Endothelial cell of umbilical vein (primary cell): ENCODE measurements around the gene WNT10A. TPM values are rescaled to one million over a fixed set of nuclear protein-coding genes. Genes with fewer than 3 reads are reported as not detected.

Experiments used
- BruUV-seq: library from RNA; stranded (reverse); fragments of 400-500 nt; replicated peaks from 2 replicates; lab custom pipeline; 2021; lab: Mats Ljungman, UMichigan
- CTCF ChIA-PET: fragments of 300-600, 350-600 bp; sonication (Branson Sonifier 250); formaldehyde crosslinking; loops from one replicate; lab custom pipeline; 2021; ENCODE audit warnings: antibody characterized with exemption, inconsistent platforms; lab: Charles Lee
- POLR2A ChIA-PET: fragments of 300-600, 350-600 bp; sonication (Branson Sonifier 250); formaldehyde crosslinking; loops from one replicate; lab custom pipeline; 2021; ENCODE audit warnings: antibody characterized with exemption, inconsistent platforms; lab: Charles Lee
- DNase-seq: peaks from one replicate; pipeline ENCODE4 v3.0.0-alpha.2; 2011; ENCODE audit warnings: low read depth, low spot score
- FAIRE-seq: peaks from 2 replicates; lab custom pipeline; 2011; peaks lifted over from hg19 to GRCh38; lab: Jason Lieb, UNC
- H2AFZ ChIP-seq: 2 replicates; pipeline ENCODE4 v1.6.0; 2012; ENCODE audit warnings: low read depth, low read length, control low read depth, inconsistent platforms
- H3K27ac ChIP-seq: 2 replicates; pipeline ENCODE4 v1.5.1; 2011; ENCODE audit warnings: low read depth, mild to moderate bottlenecking, control low read depth, low read length, moderate library complexity; ENCODE audit not compliant: insufficient read depth
- H3K27me3 ChIP-seq, 2 experiments: 2 replicates each; pipeline versions ENCODE4 v1.6.0 to v1.6.1; 2011; ENCODE audit warnings: low read length in 2 of 2, mixed read lengths in 1 of 2; ENCODE audit not compliant: control insufficient read depth in 2 of 2, insufficient read depth in 2 of 2
- H3K36me3 ChIP-seq, 2 experiments: 2 replicates in 1 of 2; 3 replicates in 1 of 2; pipeline ENCODE4 v1.5.1; 2011; ENCODE audit warnings: low read length in 2 of 2, mild to moderate bottlenecking in 1 of 2, moderate library complexity in 1 of 2; ENCODE audit not compliant: control insufficient read depth in 2 of 2, insufficient read depth in 2 of 2; ENCODE audit errors: extremely low read depth in 1 of 2
- H3K4me1 ChIP-seq: 3 replicates; pipeline ENCODE4 v1.5.1; 2011; ENCODE audit warnings: mild to moderate bottlenecking, low read length; ENCODE audit not compliant: control insufficient read depth, insufficient read depth; ENCODE audit errors: extremely low read depth
- H3K4me2 ChIP-seq: 2 replicates; pipeline ENCODE4 v1.6.1; 2011; ENCODE audit warnings: low read length, control low read depth, mixed read lengths; ENCODE audit not compliant: insufficient read depth
- H3K4me3 ChIP-seq, 3 experiments: fragments of 200-600 bp in 1 of 3; sonication (generic), shearing (Covaris generic) in 1 of 3; replicated peaks in 1 of 3; 2 replicates each; pipeline ENCODE4 v1.5.1; 2011 to 2016; ENCODE audit warnings: control low read depth in 3 of 3, low read length in 3 of 3, mild to moderate bottlenecking in 2 of 3, inconsistent platforms in 1 of 3, low read depth in 1 of 3, moderate library complexity in 1 of 3; ENCODE audit not compliant: insufficient read depth in 1 of 3
- H3K79me2 ChIP-seq: 2 replicates; pipeline ENCODE4 v1.6.0; 2012; ENCODE audit warnings: low read length, inconsistent platforms; ENCODE audit not compliant: control insufficient read depth, insufficient read depth
- H3K9ac ChIP-seq: replicated peaks from 2 replicates; pipeline ENCODE3; 2011; ENCODE audit warnings: low read length, control low read depth; ENCODE audit not compliant: insufficient read depth; ENCODE audit errors: extremely low read depth
- H3K9me1 ChIP-seq: replicated peaks from 3 replicates; pipeline ENCODE4 v1.6.0; 2011; ENCODE audit warnings: mild to moderate bottlenecking, low read length; ENCODE audit not compliant: control insufficient read depth, insufficient read depth; ENCODE audit errors: extremely low read depth
- H3K9me3 ChIP-seq: replicated peaks from 2 replicates; pipeline ENCODE4 v1.5.1; 2012; ENCODE audit warnings: low read length, inconsistent platforms; ENCODE audit not compliant: control insufficient read depth, insufficient read depth
- H4K20me1 ChIP-seq: replicated peaks from 2 replicates; pipeline ENCODE3; 2011; ENCODE audit warnings: mild to moderate bottlenecking, low read length; ENCODE audit not compliant: control insufficient read depth, insufficient read depth; ENCODE audit errors: extremely low read depth
- CTCF ChIP-seq, 2 donors: IDR thresholded peaks; 1 replicate in 1 of 2; 2 replicates in 1 of 2; pipeline ENCODE4 v1.5.1; 2011; ENCODE audit warnings: low read length in 2 of 2, mild to moderate bottlenecking in 2 of 2, moderate library complexity in 2 of 2, control low read depth in 1 of 2, inconsistent platforms in 1 of 2, low read depth in 1 of 2; ENCODE audit not compliant: insufficient read depth in 1 of 2; ENCODE audit errors: extremely low read depth in 1 of 2
- EZH2 ChIP-seq: IDR thresholded peaks from 2 replicates; pipeline ENCODE4 v1.6.1; 2012; ENCODE audit warnings: borderline replicate concordance, low read depth, mild to moderate bottlenecking, moderate library complexity, low read length, inconsistent platforms; ENCODE audit not compliant: severe bottlenecking
- FOS ChIP-seq: IDR thresholded peaks from 2 replicates; pipeline ENCODE4 v1.6.1; 2011; ENCODE audit warnings: mild to moderate bottlenecking, low read length, moderate library complexity, borderline replicate concordance; ENCODE audit not compliant: insufficient read depth
- GATA2 ChIP-seq: IDR thresholded peaks from 2 replicates; pipeline ENCODE4 v1.7.0; 2011; ENCODE audit warnings: low read depth, mild to moderate bottlenecking, moderate library complexity, mixed read lengths, low read length; ENCODE audit not compliant: insufficient read length, insufficient read depth
- JUN ChIP-seq: IDR thresholded peaks from 2 replicates; pipeline ENCODE4 v1.6.1; 2011; ENCODE audit warnings: borderline replicate concordance, low read depth; ENCODE audit not compliant: insufficient read length, insufficient read depth
- MAX ChIP-seq: IDR thresholded peaks from 2 replicates; pipeline ENCODE4 v1.6.1; 2011; ENCODE audit not compliant: insufficient read depth, insufficient read length
- MYC ChIP-seq: IDR thresholded peaks from one replicate; pipeline ENCODE4 v1.6.1; 2011; ENCODE audit warnings: mild to moderate bottlenecking, low read depth, low read length
- POLR2A ChIP-seq: IDR thresholded peaks from 2 replicates; pipeline ENCODE4 v1.6.1; 2012; ENCODE audit warnings: low read depth, mild to moderate bottlenecking, control low read depth, low read length
- POLR2AphosphoS5 ChIP-seq: IDR thresholded peaks from 2 replicates; pipeline ENCODE4 v1.6.1; 2012; ENCODE audit warnings: low read depth, mild to moderate bottlenecking, control low read depth, low read length, moderate library complexity; ENCODE audit not compliant: insufficient read depth
- dilution Hi-C: fragments of 300-500 bp; cut with MboI; formaldehyde crosslinking; loops from one replicate; pipeline ENCODE4 v1.15.0; 2019; ENCODE audit warnings: low sequenced_read_pairs; ENCODE audit not compliant: extremely low pct_ligation_motif_present
- intact Hi-C: fragments of 100-400 bp; cut with micrococcal nuclease; formaldehyde crosslinking; loops from one replicate; pipeline ENCODE4 v1.10.0; 2022
- polyA plus RNA-seq, 4 experiments: library from polyadenylated mRNA; depleted of rRNA in 3 of 4; stranded (reverse) in 3 of 4; unstranded in 1 of 4; fragments of >200 nt; gene quantifications; 2 replicates each; pipeline versions ENCODE4 v1.2.1 to v1.2.3, GENCODE V29; 2011 to 2012; ENCODE audit warnings: missing spikeins in 1 of 4
- total RNA-seq: library from RNA; stranded (reverse); gene quantifications from 2 replicates; pipeline ENCODE4 v1.2.3, GENCODE V29; 2021

WNT10A gene
- total and polyA plus RNA-seq, 2 donors (not counting 3 experiments of a cell fraction or from before 2014, with no cell fraction given) = not detected

GRCh38 chr2:218865999-218866398, 14.7 kb upstream of the WNT10A start:
- DNase-seq (no peak), FAIRE-seq (no peak)
- Histone ChIP-seq H2AFZ (no peak overlapping the region), H3K9me3 (no peaks in the 10 kb centered on the region), H3K27ac (no peak overlapping the region), H3K27me3 (peaks cover 42 to 54% of the 10 kb centered on the region in 2 experiments), H3K9ac (no peak overlapping the region), H3K9me1 (no peaks in the 10 kb centered on the region), H3K4me2 (no peak overlapping the region), H3K4me1 (no peaks in the 10 kb centered on the region), H4K20me1 (no peaks in the 10 kb centered on the region), H3K79me2 (no peaks in the 10 kb centered on the region), H3K36me3 (no peaks in the 10 kb centered on the region), H3K4me3 (no peak overlapping the region)
- intact Hi-C loops (no loop called here), dilution Hi-C loops (no loop called here)
- ChIA-PET CTCF (interaction anchor here (0.5 to 4.5 kb wide), 4 partner anchors 10 to 136 kb away, joined by 3 to 21 read pairs (median 3); no protein-coding TSS in a partner anchor), POLR2A (no interaction called here)
- no TSS peak for BruUV-seq
- TF ChIP-seq MAX = no peak
- TF ChIP-seq JUN = no peak
- no peak for TF ChIP-seq POLR2AphosphoS5
- no peak for TF ChIP-seq MYC
- no peak for TF ChIP-seq FOS
- no peak for TF ChIP-seq EZH2
- no peak for TF ChIP-seq POLR2A
- TF ChIP-seq CTCF (IDR thresholded peaks at IDR 0.05; ENCODE audit: extremely low read depth in 1 of 2, insufficient read depth in 1 of 2, low read depth in 1 of 2, low read length in 2 of 2) = no peak
- no peak for TF ChIP-seq GATA2
